Stimulated activated CD8-positive, alpha-beta memory T cell treated with anti-CD3 and anti-CD28 coated beads, Interleukin-2, amount 100 ng/mL, for 48 hours (primary cell): ENCODE measurements around the gene SLC39A7.
A peak's percentile ranks its signal among the peaks of the same experiment; 100 is the strongest.

Source experiments
- DNase-seq, 2 donors: peaks; one replicate each; pipeline ENCODE4 v3.0.0-alpha.2; 2020; ENCODE audit warnings: low read depth in 2 of 2

SLC39A7 gene

GRCh38 chr6:33236852-33237251, 36.2 kb downstream of the SLC39A7 start:
- no peak for DNase-seq

DNA sequence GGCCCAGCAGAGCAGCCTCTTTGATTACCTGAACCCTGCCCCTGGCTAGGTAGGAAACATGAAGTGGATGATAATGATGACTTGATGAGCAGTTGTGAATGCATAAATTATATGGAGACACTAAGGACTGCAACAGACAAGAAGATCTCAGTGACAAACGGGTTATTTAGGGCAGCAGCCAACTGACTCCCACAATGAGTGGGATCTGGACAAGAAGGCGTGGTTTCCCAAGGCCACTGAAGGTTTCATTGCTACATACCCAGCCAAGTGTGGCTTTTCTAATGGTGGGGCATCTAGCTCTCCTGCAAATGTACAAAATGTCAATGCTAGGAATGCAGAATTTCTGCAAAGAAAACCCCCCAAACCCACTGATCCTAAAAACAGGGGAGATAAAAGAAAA, 37.1 kb downstream of the SLC39A7 start:
- no peak for DNase-seq

DNA sequence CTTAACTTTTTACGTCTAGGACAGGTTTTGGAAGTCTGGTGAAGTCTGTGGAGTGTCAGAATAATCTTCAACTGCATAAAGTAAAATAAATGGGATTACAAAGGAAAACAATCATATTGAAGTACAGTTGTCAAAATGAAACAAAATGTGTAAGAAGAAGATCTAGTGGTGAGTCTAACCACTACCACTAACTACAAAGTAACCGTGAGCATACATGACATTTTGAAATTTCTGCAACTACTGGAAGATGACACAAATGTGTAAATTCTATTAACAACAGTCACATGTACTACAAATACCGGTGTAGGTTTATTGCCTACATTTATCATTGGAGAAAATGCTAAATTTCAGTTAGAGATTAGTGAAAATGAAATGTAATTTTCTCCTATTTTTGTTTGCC, 41.3 kb downstream of the SLC39A7 start:
- no peak for DNase-seq

GRCh38 chr6:33243476-33243875, 42.8 kb downstream of the SLC39A7 start:
- no peak for DNase-seq

GRCh38 chr6:33247977-33248642, 47.4 kb downstream of the SLC39A7 start:
- DNase-seq, result peak; percentile 82 to 92

- peak; percentile 15 to 18 for DNase-seq
These were observed 47.9 kb downstream of the SLC39A7 start for GRCh38 chr6:33248643-33248931.

- DNase-seq, result peak; percentile 93 to 96
These were observed 48.5 kb downstream of the SLC39A7 start for GRCh38 chr6:33248932-33249731.

DNA sequence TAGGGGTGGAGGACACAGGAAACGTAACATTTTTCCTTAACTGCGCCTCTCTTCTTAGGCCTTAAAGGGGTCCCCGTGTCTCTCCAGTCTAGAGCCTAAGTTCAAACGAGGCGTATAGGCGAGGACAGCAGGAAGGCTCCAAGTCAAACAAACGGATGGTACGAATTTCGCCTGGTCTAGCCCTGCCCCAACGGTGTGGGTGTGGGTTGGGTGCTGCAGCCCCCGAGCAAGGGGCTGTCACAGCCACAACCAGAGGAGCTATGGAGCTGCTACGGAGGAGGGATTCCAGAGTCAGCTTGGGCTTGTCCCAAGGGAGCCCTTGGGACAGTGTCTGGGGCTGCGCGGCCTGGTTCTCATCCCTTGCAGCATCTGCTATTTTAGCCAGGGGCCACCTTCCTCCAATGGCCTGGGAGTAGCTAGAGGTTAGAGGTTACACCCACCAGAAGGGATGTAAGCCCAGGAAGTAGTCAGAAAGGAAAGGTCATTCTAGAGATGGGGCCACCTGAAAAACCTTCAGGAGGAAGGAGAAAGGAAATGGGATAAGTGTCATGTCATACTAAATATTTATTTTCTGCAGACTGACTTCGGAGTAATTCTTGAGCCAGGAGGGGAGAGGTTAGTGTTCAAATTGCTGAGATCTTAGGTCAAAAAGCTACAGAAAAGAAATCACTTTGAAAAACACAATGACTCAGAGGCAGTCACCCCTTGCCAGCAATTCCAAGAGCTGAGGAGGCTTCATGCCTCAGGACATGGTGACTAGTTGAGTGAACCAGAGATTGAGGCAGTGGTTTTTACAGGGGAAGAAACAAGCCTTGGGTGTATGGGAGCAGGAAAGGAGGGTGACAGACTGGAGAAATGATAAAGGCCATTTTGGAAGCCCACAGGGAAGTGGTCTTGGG, 49.3 kb downstream of the SLC39A7 start:
- no peak for DNase-seq

DNA sequence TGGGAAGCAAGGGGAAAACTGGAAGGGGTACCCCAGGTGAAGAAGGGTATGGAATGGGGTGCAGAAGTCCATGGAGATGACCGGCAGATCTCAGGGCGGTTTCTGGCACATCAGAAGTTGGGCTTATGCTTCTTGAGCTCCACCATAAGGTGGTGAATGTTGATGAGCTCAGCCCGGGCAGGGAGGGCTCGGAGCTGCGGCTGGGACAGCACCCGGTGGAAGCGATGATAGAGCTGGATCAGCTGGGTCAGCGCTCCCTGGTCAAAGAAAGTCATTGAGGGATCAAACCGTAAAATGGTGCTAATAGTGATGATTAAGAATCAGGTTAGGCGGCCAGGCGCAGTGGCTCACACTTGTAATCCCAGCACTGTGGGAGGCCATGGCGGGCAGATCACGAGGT, 50.1 kb downstream of the SLC39A7 start:
- no peak for DNase-seq

DNA sequence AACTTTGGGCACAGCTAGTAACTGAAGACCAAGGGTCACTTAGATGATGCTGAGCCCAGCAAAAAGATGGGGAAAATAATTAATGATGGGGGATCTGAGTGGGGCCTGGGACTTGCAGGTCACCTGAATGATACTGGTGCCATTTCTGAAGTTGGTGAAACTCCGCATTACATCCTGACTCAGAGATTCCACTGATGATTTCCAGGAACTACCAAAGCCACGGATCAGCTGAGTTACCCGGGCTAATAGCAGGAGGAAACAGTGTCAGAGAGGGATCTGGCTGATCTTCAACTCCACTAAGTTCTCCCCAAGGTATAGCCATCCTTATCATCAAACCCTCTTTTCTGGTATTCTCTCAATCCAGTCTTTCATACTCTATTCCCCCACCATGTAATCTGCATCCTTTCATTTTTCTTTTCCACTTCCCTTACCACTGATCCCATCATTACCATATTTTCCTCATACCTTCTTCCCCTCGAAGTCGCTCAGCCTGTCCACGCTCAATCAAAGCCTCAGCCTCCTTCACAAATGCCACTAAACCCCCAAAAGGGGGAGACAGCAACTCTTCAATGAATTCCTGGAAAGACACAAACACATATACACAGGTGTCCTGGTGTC, 50.8 kb downstream of the SLC39A7 start:
- DNase-seq, result no peak

DNA sequence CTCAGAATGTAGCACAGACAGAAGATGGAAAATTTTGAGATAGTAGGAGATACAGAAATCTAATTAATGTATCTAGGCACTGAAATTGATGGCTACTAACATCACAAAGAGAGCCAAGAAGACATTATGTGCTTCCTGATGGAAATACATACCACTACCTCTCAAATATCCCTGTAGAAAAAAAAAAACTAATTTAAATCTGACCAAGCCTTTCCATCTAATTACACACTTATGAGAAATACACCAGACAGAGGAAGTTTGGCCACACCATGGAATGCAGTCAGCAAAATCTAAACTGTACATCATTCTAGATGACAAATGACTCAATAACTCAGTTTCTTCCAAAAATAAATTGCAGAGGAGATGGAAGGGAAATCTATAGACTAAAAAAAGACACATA, 52.1 kb downstream of the SLC39A7 start:
- DNase-seq, result no peak
